HepG2 (cell line): ENCODE results near the gene ESRRB. TPM values are rescaled to one million over a fixed set of nuclear protein-coding genes. Genes with fewer than 3 reads are reported as not detected.

Source experiments
- BHLHE40 ChIP-seq: IDR thresholded peaks from 2 replicates; pipeline ENCODE4 v1.6.1; 2011; ENCODE audit warnings: low read length, improper control_type of control experiment
- CCAR2 ChIP-seq: fragments of 200-400 bp; formaldehyde crosslinking; optimal IDR thresholded peaks from 2 replicates; pipeline ENCODE3; 2018; ENCODE audit warnings: low read depth, mild to moderate bottlenecking, low read length, moderate library complexity
- FOXM1 ChIP-seq: sonication (generic); formaldehyde crosslinking; IDR thresholded peaks from 2 replicates; pipeline ENCODE4 v1.5.0; 2020; ENCODE audit warnings: missing genetic modification reagents
- HNF4A ChIP-seq: sonication (generic); formaldehyde crosslinking; IDR thresholded peaks from 2 replicates; pipeline ENCODE4 v1.4.0; 2020; ENCODE audit warnings: missing genetic modification reagents
- JUN ChIP-seq: sonication (generic); formaldehyde crosslinking; IDR thresholded peaks from 2 replicates; pipeline ENCODE4 v1.4.0; 2020; ENCODE audit warnings: mild to moderate bottlenecking, missing genetic modification reagents
- KDM5B ChIP-seq: sonication (generic); formaldehyde crosslinking; IDR thresholded peaks from 2 replicates; pipeline ENCODE4 v1.4.0; 2020; ENCODE audit warnings: missing genetic modification reagents, mild to moderate bottlenecking, borderline replicate concordance
- KLF9 ChIP-seq: IDR thresholded peaks from 2 replicates; pipeline ENCODE4 v1.6.1; 2016; ENCODE audit warnings: low read depth
- MED1 ChIP-seq: sonication (generic); formaldehyde crosslinking; IDR thresholded peaks from 2 replicates; pipeline ENCODE4 v1.4.0; 2020; ENCODE audit warnings: missing genetic modification reagents
- MEF2D ChIP-seq: sonication (generic); formaldehyde crosslinking; IDR thresholded peaks from 2 replicates; pipeline ENCODE4 v1.5.1; 2020; ENCODE audit warnings: mild to moderate bottlenecking, missing genetic modification reagents
- MIER2 ChIP-seq: IDR thresholded peaks from 2 replicates; pipeline ENCODE4 v1.6.1; 2016; ENCODE audit warnings: missing biosample characterization, missing genetic modification reagents
- NCOR1 ChIP-seq: fragments of 200-600 bp; sonication (generic); IDR thresholded peaks from 2 replicates; pipeline ENCODE4 v1.7.0; 2017; ENCODE audit warnings: antibody characterized with exemption, low read length, borderline replicate concordance
- PAX8 ChIP-seq: sonication (generic); formaldehyde crosslinking; IDR thresholded peaks from 2 replicates; pipeline ENCODE4 v1.8.0; 2022; ENCODE audit warnings: mild to moderate bottlenecking, missing genetic modification reagents, borderline replicate concordance
- TOE1 ChIP-seq: sonication (generic); formaldehyde crosslinking; IDR thresholded peaks from 2 replicates; pipeline ENCODE4 v1.4.0; 2020; ENCODE audit warnings: mild to moderate bottlenecking, missing genetic modification reagents
- YEATS4 ChIP-seq: sonication (generic); formaldehyde crosslinking; IDR thresholded peaks from 2 replicates; pipeline ENCODE4 v1.4.0; 2020; ENCODE audit warnings: missing genetic modification reagents, borderline replicate concordance
- ZNF12 ChIP-seq: sonication (generic); formaldehyde crosslinking; IDR thresholded peaks from 2 replicates; pipeline ENCODE4 v1.5.0; 2020; ENCODE audit warnings: missing genetic modification reagents
- ZNF432 ChIP-seq: sonication (generic); formaldehyde crosslinking; IDR thresholded peaks from 2 replicates; pipeline ENCODE4 v1.5.0; 2020; ENCODE audit warnings: missing genetic modification reagents, mild to moderate bottlenecking, borderline replicate concordance
- ZNF530 ChIP-seq: sonication (generic); formaldehyde crosslinking; IDR thresholded peaks from 2 replicates; pipeline ENCODE4 v1.5.0; 2020; ENCODE audit warnings: low read depth, mild to moderate bottlenecking, missing genetic modification reagents
- ZNF607 ChIP-seq: sonication (generic); formaldehyde crosslinking; IDR thresholded peaks from 2 replicates; pipeline ENCODE4 v1.5.1; 2020; ENCODE audit warnings: missing genetic modification reagents, mild to moderate bottlenecking, borderline replicate concordance
- ZNF644 ChIP-seq: IDR thresholded peaks from 2 replicates; pipeline ENCODE4 v1.6.1; 2016; ENCODE audit warnings: low read depth
- ZNF737 ChIP-seq: sonication (generic); formaldehyde crosslinking; IDR thresholded peaks from 2 replicates; pipeline ENCODE4 v1.5.0; 2020; ENCODE audit warnings: missing genetic modification reagents, mild to moderate bottlenecking, borderline replicate concordance
- ZNF883 ChIP-seq: sonication (generic); formaldehyde crosslinking; IDR thresholded peaks from 2 replicates; pipeline ENCODE4 v1.5.1; 2020; ENCODE audit warnings: mild to moderate bottlenecking, missing genetic modification reagents; ENCODE audit errors: not compliant biosample characterization
- polyA plus RNA-seq, 8 experiments: library from polyadenylated mRNA; depleted of rRNA in 3 of 8; stranded (reverse) in 7 of 8; unstranded in 1 of 8; fragments of >200 nt; fragmentation: Illumina TruSeq in 4 of 8; extraction: Trizol in 4 of 8; gene quantifications; 2 replicates each; pipeline versions ENCODE4 v1.2.1 to v1.2.3, GENCODE V29; 2011 to 2016; ENCODE audit warnings: low read depth in 4 of 8, missing spikeins in 1 of 8, mixed read lengths in 1 of 8; ENCODE audit not compliant: insufficient read depth in 1 of 8
- total RNA-seq, 5 experiments: library from RNA; depleted of rRNA; stranded (reverse); fragments of >200 nt; fragmentation: Illumina TruSeq; extraction: Trizol; gene quantifications; 2 replicates each; pipeline ENCODE4 v1.2.3, GENCODE V29; 2016; ENCODE audit warnings: low read depth in 1 of 5
- TF ChIP-seq, protein P1 (sequence below): sonication (generic); formaldehyde crosslinking; conservative IDR thresholded peaks from 2 replicates; pipeline ENCODE4 v1.8.0; 2022; ENCODE audit warnings: low read depth, missing genetic modification reagents
- TF ChIP-seq, protein P2 (sequence below): sonication (generic); formaldehyde crosslinking; IDR thresholded peaks from 2 replicates; pipeline ENCODE4 v1.4.0; 2020; ENCODE audit warnings: missing genetic modification reagents, borderline replicate concordance
- TF ChIP-seq, protein P3 (sequence below): sonication (generic); formaldehyde crosslinking; IDR thresholded peaks from 2 replicates; pipeline ENCODE4 v1.5.1; 2020; ENCODE audit warnings: missing genetic modification reagents, mild to moderate bottlenecking, borderline replicate concordance

The ESRRB gene
- total and polyA plus RNA-seq, 2 of the 13 experiments (the other 11 are each of a cell fraction or from before 2014, with no cell fraction given) = 0.04 to 0.33 TPM

DNA sequence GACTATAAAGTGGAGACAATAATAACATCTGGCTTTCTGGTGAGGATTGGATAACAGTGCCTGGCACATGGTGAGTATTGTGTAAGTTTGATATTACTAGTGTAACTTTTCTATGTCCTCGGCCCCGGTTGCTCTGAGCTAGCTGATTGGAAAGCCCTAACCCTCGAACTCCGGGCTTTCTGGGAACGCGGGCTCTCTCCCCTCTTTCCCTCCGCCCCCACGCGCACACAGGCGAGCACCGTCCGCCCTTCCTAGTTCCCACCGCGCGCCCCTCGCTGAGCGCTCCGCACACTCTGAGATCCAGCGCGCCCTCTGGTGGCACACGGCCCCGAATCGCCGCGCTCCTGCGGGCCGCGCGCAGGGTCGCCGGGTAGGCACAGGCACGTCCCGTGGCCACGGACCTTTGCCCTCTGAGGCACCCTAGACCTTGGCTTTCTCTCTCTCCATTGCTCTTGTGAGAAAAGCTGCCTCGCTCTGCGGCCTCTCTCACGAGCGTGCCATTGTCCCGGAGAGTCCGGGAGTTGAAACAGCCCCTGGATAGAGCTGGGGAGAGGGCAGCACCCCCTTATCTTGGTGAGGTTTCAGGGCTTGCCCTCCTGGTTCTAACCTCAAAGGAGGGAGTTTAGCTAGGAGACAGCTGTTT lies 23.2 kb upstream of the ESRRB start (continued):
- TF ChIP-seq KLF9 (no peak), CCAR2 (no peak), ZNF530 (no peak), HNF4A (CRISPR knock-in tag) (peak; percentile 88), ZNF644 (CRISPR knock-in tag) (peak; percentile 23; the same call in 1 of the 2 replicates), MED1 (no peak), ZNF12 (CRISPR knock-in tag) (no peak), MIER2 (CRISPR knock-in tag) (0 out of 2 replicates have a peak, but pooled peaks have one; percentile 32), KDM5B (peak; percentile 23; the same call in 1 of the 2 replicates), FOXM1 (CRISPR knock-in tag) (no peak), MEF2D (CRISPR knock-in tag) (no peak), YEATS4 (no peak), TOE1 (CRISPR knock-in tag) (no peak), PAX8 (CRISPR knock-in tag) (no peak), ZNF607 (CRISPR knock-in tag) (no peak), ZNF432 (CRISPR knock-in tag) (no peak), ZNF737 (CRISPR knock-in tag) (no peak), NCOR1 (no peak), ZNF883 (CRISPR knock-in tag) (no peak), BHLHE40 (peak; percentile 38; the same call in 1 of the 2 replicates), JUN (CRISPR knock-in tag) (no peak)
- TF ChIP-seq, protein P1, sequence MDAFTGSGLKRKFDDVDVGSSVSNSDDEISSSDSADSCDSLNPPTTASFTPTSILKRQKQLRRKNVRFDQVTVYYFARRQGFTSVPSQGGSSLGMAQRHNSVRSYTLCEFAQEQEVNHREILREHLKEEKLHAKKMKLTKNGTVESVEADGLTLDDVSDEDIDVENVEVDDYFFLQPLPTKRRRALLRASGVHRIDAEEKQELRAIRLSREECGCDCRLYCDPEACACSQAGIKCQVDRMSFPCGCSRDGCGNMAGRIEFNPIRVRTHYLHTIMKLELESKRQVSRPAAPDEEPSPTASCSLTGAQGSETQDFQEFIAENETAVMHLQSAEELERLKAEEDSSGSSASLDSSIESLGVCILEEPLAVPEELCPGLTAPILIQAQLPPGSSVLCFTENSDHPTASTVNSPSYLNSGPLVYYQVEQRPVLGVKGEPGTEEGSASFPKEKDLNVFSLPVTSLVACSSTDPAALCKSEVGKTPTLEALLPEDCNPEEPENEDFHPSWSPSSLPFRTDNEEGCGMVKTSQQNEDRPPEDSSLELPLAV (CRISPR knock-in tag) = no peak
- TF ChIP-seq, protein P2, sequence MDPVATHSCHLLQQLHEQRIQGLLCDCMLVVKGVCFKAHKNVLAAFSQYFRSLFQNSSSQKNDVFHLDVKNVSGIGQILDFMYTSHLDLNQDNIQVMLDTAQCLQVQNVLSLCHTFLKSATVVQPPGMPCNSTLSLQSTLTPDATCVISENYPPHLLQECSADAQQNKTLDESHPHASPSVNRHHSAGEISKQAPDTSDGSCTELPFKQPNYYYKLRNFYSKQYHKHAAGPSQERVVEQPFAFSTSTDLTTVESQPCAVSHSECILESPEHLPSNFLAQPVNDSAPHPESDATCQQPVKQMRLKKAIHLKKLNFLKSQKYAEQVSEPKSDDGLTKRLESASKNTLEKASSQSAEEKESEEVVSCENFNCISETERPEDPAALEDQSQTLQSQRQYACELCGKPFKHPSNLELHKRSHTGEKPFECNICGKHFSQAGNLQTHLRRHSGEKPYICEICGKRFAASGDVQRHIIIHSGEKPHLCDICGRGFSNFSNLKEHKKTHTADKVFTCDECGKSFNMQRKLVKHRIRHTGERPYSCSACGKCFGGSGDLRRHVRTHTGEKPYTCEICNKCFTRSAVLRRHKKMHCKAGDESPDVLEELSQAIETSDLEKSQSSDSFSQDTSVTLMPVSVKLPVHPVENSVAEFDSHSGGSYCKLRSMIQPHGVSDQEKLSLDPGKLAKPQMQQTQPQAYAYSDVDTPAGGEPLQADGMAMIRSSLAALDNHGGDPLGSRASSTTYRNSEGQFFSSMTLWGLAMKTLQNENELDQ (CRISPR knock-in tag) = no peak
- TF ChIP-seq, protein P3, sequence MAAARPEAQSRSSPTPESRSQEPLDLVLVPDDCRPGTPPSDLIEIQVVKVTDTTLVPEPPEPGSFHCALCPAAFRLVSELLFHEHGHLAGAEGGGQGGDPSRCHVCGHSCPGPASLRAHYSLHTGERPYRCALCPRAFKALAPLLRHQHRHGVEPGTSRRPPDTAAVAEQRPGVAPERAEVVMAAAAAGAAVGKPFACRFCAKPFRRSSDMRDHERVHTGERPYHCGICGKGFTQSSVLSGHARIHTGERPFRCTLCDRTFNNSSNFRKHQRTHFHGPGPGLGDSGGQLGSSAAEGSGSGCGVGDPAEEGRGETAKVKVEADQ (CRISPR knock-in tag) = no peak
